Activated T-helper 1 cell treated with Interleukin-2 at 50 U/mL for 16 hours (primary cell): ENCODE data around the gene GNAQ.

Experiments
- DNase-seq: peaks from one replicate; pipeline ENCODE4 v3.0.0-alpha.2; 2020; ENCODE audit warnings: low read depth

The GNAQ gene

GRCh38 chr9:78031893-78032729 is 500 bp upstream of the GNAQ start:
- peak; percentile 58 for DNase-seq

GRCh38 chr9:78030553-78031443 is 813 bp downstream of the GNAQ start:
- peak; percentile 39 for DNase-seq

GRCh38 chr9:78030296-78030552 is 1.4 kb downstream of the GNAQ start:
- no peak for DNase-seq

GRCh38 chr9:78029551-78030295 is 1.9 kb downstream of the GNAQ start:
- DNase-seq: no peak

GRCh38 chr9:78028926-78029325 is 2.7 kb downstream of the GNAQ start:
- DNase-seq: no peak

- DNase-seq: no peak
These were observed 4.7 kb downstream of the GNAQ start for GRCh38 chr9:78026947-78027346.

- no peak for DNase-seq
These were observed 5.2 kb downstream of the GNAQ start for GRCh38 chr9:78026416-78026815.

GRCh38 chr9:78025186-78025585 is 6.4 kb downstream of the GNAQ start:
- DNase-seq: no peak

- DNase-seq: no peak
These were observed 8.4 kb downstream of the GNAQ start for GRCh38 chr9:78023003-78023741.

GRCh38 chr9:78021697-78022096 is 9.9 kb downstream of the GNAQ start:
- no peak for DNase-seq

- no peak for DNase-seq
These were observed 14.4 kb downstream of the GNAQ start for GRCh38 chr9:78017190-78017693.

GRCh38 chr9:78015241-78015640 is 16.4 kb downstream of the GNAQ start:
- no peak for DNase-seq

GRCh38 chr9:78014776-78015175 is 16.8 kb downstream of the GNAQ start:
- no peak for DNase-seq

GRCh38 chr9:78013934-78014333 is 17.7 kb downstream of the GNAQ start:
- DNase-seq: no peak

- DNase-seq: no peak
These were observed 20.6 kb downstream of the GNAQ start for GRCh38 chr9:78011049-78011448.

GRCh38 chr9:78010445-78010844 is 21.2 kb downstream of the GNAQ start:
- no peak for DNase-seq

GRCh38 chr9:78009186-78009585 is 22.4 kb downstream of the GNAQ start:
- no peak for DNase-seq

GRCh38 chr9:78006734-78007133 is 24.9 kb downstream of the GNAQ start:
- no peak for DNase-seq

GRCh38 chr9:78005231-78006002 is 26.2 kb downstream of the GNAQ start:
- DNase-seq: no peak

- DNase-seq: no peak
These were observed 27.0 kb downstream of the GNAQ start for GRCh38 chr9:78004478-78005229.
